Measurements from ENCODE around the gene NEURL3.

DNA sequence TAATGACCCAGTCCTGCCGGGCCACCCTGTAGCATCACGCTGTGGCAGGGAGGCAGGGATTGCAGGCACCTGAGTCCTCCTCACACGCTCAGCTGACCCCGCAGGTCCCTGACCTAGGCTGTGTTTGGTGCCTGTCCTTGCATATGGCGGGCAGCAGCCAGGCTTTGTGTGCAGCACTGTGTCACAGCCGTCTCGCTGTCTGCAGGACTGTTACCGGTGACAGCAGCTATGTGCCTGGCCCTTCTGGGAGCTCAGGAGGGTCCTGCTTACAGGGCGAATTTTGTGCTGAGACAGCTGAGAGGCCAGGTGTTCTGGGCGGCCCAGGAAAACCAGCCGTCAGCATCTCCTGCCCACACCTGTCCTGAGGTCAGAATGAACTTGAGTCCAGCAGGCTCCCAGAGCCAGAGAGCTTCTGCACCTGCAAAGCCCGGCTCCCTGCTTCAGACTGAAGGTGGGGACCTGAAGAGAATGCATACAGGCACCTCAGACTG, 21.0 kb upstream of the NEURL3 start:
- TF ChIP-seq, protein P1, sequence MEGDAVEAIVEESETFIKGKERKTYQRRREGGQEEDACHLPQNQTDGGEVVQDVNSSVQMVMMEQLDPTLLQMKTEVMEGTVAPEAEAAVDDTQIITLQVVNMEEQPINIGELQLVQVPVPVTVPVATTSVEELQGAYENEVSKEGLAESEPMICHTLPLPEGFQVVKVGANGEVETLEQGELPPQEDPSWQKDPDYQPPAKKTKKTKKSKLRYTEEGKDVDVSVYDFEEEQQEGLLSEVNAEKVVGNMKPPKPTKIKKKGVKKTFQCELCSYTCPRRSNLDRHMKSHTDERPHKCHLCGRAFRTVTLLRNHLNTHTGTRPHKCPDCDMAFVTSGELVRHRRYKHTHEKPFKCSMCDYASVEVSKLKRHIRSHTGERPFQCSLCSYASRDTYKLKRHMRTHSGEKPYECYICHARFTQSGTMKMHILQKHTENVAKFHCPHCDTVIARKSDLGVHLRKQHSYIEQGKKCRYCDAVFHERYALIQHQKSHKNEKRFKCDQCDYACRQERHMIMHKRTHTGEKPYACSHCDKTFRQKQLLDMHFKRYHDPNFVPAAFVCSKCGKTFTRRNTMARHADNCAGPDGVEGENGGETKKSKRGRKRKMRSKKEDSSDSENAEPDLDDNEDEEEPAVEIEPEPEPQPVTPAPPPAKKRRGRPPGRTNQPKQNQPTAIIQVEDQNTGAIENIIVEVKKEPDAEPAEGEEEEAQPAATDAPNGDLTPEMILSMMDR (IDR thresholded peaks at IDR 0.05), result no peak
- no peak for TF ChIP-seq POLR2A (IDR thresholded peaks at IDR 0.05)

All from adrenal gland (tissue), 5 donors.